Measurements from ENCODE around the gene FOXQ1.

Gene FOXQ1

GRCh38 chr6:1363729-1364572, 52.1 kb downstream of the FOXQ1 start:
- no peak for DNase-seq
